KOPT-K1 (cell line): ENCODE data around the gene SMIM1.
"Not testable (repeated sequence)": the region's sequence is repeated elsewhere in the genome, so short reads cannot be mapped to it uniquely, and the experiment has no call there.

ENCODE experiments used
- H3K27ac ChIP-seq: fragments of 200-600 bp; sonication (generic); 2 replicates; pipeline ENCODE4 v1.5.1; 2016; ENCODE audit warnings: antibody characterized with exemption, mild to moderate bottlenecking, low read depth, low read length; ENCODE audit not compliant: poor library complexity, severe bottlenecking
- H3K36me3 ChIP-seq: fragments of 200-600 bp; sonication (generic); 2 replicates; pipeline ENCODE4 v1.5.1; 2017; ENCODE audit warnings: antibody characterized with exemption, mild to moderate bottlenecking, low read length, moderate library complexity; ENCODE audit not compliant: insufficient read depth
- H3K9me3 ChIP-seq: fragments of 200-600 bp; sonication (generic); 2 replicates; pipeline ENCODE4 v1.5.1; 2017; ENCODE audit warnings: antibody characterized with exemption, low read length, mild to moderate bottlenecking; ENCODE audit not compliant: insufficient read depth, poor library complexity, severe bottlenecking

Gene SMIM1

DNA sequence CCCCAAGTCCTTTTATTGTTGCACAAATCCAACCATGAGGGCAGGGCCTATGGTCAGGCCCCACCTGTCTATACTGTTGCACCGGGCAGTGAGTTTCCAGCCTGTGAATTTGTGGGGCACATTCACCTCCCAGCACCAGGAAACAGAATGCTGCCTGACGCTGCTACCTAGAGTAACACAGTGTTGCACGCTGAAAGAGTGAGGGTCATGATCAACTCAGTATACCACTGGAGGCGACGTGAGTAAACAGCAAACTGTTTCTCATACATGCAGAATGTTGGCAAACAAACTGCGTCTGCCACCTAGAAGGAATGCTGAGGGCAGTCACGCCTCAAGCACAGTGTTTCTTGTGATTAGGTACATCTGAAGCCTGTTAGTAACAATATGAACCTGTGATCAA, 37.1 kb downstream of the SMIM1 start:
- Histone ChIP-seq H3K9me3 (no peaks in the 10 kb centered on the region), H3K36me3 (peaks cover 7% of the 10 kb centered on the region; the same call in 1 of the 2 replicates), H3K27ac (no peak overlapping the region)

DNA sequence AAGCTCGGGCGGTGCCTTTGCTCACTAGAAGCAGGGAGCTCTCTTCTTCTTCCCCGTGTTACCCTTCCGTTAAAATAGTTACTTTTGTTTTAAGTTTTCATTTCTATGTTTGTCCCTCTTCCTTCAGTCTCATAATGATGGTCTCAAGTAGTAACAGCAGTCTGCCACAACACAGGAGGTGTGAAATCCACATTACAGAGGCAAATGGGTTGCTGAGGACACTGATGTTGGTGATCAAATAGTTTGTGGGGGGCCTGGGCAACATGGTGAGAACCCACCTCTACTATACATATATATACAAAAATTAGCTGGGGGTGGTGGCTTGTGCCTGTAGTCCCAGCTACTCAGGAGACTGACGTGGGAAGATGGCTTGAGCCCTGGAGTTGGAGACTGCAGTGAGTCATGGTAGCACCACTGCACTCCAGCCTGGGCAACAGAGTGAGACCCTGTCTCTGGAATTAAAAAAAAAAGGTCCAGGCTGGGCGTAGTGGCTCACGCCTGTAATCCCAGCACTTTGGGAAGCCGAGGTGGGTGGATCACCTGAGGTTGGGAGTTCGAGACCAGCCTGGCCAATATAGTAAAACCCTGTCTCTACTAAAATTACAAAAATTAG, 37.7 kb downstream of the SMIM1 start:
- H3K36me3 ChIP-seq = peaks cover 13% of the 10 kb centered on the region; the same call in 1 of the 2 replicates
- not testable (repeated sequence) for H3K9me3 ChIP-seq, H3K27ac ChIP-seq

DNA sequence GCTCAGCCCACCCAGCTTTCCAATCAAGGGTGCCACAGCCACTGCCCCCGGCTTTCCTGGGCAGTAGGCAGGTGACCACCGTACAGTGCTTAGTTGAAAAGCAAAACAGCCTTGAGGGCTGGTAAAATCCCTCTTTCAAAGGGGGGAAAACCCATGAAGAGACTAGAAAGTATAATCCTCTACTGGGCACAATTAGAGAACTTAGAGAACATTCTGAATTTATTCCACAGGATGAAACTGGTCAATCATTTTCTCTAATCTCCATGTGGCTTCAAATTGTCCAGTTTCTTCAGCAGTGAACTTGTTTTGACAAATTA, 39.0 kb downstream of the SMIM1 start:
- H3K27ac ChIP-seq = no peak overlapping the region

DNA sequence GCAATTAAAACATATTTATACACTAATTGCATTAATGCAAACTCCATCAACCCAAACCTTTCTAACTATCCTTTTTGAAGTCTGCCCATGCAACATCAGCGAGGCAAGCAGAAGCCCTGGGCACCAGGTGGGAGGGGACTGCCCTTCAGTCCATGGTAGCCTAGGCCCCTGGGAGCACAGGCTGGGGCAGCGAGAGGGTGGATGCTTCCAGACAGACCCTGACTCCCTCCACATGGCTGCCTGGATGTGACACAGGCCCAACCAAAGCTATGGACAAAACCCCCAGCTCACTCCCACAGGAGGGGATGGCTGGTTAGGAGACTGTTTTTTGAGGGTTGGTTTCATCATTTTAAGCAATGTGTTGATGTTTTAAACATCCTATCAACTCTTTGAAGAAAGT, 41.5 kb downstream of the SMIM1 start:
- H3K27ac ChIP-seq = no peak overlapping the region
- H3K9me3 ChIP-seq = no peaks in the 10 kb centered on the region
- H3K36me3 ChIP-seq = peaks cover 29% of the 10 kb centered on the region; the same call in 1 of the 2 replicates

More for the DNA sequence above, 39.0 kb downstream of the SMIM1 start:
- Histone ChIP-seq H3K9me3 (no peaks in the 10 kb centered on the region), H3K36me3 (peaks cover 25% of the 10 kb centered on the region; the same call in 1 of the 2 replicates)

DNA sequence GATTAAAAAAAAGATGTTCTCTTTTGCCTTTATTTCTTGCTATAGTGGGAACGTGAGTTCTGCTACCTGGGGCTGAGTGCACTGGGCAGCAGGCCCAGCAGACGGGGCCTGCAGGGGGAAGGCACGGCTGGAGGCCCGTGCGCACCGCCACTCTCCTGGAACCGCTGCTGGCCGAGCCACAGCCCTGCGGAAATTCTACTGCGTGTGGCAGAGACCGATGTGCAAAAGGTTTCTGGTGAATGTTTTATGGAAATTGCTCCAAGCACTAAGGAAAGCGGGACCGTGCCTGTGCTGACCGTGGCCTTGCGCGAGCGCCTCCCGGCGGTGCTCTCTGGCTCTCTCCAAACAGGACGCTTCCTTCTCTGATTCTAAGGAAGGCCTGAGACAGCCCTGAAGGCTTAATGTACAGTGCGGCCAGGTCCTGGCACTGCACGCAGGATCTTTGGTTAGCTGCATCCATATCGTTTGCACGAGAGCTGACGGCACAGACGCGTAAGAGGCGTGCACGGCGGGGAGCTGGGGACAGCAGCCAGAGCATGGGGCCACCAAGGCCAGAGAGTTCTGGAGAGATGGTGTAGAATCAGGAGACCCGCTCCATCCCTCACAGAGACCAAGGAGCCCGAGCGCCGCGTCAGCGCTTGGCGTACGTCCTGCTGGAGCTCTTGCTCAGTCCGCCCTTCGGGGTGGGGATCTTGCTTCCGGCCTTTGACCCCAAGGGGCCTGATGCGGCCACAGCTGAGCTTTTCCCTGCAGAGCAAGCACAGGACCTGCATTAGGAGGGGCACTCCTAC, 42.4 kb downstream of the SMIM1 start:
- Histone ChIP-seq H3K9me3 (no peaks in the 10 kb centered on the region), H3K36me3 (peaks cover 38% of the 10 kb centered on the region; the same call in 1 of the 2 replicates), H3K27ac (no peak overlapping the region)

DNA sequence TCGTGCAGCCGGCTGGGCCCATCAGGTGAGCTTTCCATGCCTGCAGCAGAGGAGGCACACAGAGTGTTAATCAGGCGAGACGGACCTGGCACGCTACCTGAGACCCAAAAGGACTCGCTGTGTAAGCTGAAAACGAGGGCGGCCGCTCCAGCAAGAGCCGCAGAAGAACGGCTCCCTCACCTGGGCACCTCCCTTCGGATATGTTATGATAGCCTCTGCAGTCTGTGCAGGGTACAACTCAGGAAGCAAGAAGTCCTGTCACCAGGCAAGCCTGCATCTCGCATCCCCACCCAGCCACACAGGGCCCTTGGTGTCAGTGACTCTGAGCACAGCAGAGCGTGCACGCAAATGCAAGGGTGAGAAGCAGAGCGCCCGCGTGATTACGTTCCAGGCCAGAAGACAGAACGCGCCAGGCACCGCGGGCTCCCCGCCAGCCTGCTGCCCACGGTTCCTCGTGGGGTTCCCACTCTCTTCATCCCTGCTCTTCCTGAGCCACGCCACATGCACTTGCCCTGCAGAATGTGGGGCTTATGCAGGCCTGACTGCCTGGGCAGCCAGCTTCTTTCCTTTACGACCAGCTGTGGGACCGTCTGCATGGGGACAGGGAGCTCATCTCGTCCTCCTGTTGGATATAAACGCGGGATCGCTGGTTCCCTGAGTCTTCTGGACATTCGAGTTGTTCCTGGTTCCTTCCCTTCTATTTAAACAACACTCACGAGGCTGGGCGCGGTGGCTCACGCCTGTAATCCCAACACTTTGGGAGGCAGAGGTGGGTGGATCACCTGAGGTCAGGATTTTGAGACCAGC, 44.0 kb downstream of the SMIM1 start:
- H3K36me3 ChIP-seq = peaks cover 53% of the 10 kb centered on the region; the same call in 1 of the 2 replicates
- H3K27ac ChIP-seq = no peak overlapping the region
- no peaks in the 10 kb centered on the region for H3K9me3 ChIP-seq

DNA sequence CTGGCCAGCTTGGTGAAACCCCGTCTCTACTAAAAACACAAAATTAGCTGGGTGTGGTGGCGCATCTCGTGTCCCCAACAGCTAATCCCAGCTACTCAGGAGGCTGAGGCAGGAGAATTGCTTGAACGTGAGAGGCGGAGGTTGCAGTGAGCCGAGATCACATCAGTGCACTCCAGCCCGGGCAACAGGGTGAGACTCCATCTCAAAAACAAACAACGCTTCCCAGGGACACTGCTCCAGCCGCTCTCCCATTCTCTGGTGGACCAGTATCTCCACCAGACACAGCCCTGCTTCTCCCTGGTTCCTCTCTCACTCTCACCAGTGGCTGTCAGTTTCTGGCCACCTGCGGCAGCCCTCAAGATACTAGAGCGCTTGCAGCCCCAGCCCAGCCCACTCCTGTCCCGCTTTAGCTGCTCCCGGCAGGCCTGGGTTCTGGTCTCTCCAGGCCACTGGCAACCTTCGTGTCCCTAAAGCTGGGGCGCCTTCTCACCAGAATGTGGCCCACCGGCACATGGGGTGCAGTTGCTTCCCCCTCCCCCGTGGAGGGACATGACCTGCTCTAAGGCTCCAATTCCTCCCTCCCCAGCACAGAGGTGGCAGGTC, 44.7 kb downstream of the SMIM1 start:
- Histone ChIP-seq H3K9me3 (no peaks in the 10 kb centered on the region), H3K36me3 (peaks cover 60% of the 10 kb centered on the region; the same call in 1 of the 2 replicates), H3K27ac (no peak overlapping the region)

DNA sequence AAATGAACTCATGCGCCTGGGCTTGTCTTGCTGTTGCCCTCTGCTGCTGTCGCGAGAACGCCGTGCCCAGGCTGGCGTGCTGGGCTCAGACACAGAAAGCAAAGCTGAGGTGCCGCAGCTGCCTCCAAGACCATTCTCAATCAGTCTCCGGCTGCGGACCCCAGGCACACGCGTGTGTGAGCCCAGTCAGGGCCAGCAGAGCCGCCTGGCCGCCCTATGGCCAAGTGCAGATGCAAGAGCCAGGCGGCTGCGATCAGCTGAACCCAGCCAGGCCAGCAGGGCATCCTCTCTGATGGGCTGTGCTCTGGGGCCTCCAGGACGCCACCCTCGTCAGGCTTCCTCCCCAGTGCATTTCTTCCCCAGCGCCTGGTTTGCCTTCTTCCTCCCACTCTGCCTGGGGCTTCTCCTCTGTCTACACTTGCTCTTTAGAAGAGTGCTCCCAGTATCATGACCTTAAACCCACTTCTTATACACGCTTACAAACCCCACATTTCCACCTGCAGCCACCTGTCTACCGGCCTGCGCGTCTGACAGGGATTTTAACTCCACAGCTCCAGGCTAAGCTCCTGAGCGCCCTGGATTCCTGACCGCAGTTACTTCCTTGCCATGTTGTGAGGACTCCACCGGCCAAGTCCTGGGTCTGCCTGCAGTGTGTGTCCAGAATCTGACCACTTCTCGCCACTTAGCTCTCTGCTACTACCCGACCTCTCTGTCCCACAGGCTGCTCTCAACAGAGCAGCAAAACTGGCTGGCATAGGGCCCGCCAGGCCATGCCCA, 45.5 kb downstream of the SMIM1 start:
- no peak overlapping the region for H3K27ac ChIP-seq
- H3K36me3 ChIP-seq = peaks cover 68% of the 10 kb centered on the region
- no peaks in the 10 kb centered on the region for H3K9me3 ChIP-seq

DNA sequence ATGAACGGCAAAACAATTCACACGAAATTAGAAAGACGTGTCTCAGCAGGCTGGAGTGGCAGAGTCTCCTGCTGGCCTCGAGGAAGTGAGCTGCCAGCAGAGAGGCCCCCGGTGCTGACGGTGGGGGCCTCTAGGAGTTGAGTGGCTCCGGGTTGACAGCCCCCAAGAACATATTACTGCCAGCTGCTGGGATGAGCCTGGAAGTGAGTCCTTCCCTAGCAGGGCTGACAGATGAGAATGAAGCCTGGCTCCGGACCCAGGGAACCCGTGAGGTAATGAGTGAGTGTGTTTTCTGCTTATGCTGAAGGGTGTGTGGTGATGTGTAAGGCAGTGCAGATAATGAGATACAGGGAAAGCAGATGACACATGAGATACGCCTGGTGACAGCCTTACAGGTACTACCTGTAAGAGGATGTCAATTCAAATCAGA, 47.2 kb downstream of the SMIM1 start:
- Histone ChIP-seq H3K27ac (no peak overlapping the region), H3K9me3 (no peaks in the 10 kb centered on the region), H3K36me3 (peaks cover 77% of the 10 kb centered on the region)

DNA sequence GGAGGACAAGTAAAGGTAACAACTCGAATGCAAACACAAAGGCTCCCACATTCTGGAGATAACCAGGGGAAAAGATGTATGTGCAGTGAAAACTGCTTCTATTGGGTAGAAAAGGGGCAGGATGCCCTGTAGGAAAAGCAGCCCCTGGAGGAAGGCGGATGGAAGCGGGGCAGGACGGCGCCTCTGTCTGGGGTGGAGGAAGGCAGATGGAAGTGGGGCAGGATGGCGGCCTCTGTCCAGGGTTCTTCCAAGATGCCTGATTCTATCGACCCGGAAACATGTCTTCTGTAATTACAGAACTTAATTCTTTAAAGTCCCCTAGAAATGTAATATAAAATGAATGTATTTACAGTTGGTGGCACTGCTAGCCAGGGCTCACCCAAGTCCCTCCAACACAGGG, 47.8 kb downstream of the SMIM1 start:
- Histone ChIP-seq H3K36me3 (peaks cover 77% of the 10 kb centered on the region), H3K9me3 (no peaks in the 10 kb centered on the region), H3K27ac (no peak overlapping the region)

DNA sequence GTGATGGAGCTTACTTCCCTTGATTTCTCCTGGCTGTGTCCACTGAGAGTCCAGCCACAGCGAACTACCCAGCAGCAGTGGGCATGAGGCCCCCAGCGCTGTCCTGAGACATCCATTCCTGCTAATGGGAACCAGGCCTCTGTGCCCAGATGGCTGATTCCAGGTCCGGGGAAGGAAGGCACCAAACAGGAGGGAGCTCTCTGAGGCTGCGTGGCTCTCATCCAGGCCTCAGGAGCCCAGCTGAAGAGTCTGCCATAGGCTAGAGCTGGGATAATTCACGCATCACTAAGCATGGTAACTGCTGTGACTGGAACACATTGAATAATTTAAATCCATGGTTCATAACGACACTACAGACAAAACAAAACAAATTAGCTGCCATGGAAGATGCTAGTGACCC, 48.5 kb downstream of the SMIM1 start:
- no peaks in the 10 kb centered on the region for H3K9me3 ChIP-seq
- peaks cover 77% of the 10 kb centered on the region for H3K36me3 ChIP-seq
- no peak overlapping the region for H3K27ac ChIP-seq

DNA sequence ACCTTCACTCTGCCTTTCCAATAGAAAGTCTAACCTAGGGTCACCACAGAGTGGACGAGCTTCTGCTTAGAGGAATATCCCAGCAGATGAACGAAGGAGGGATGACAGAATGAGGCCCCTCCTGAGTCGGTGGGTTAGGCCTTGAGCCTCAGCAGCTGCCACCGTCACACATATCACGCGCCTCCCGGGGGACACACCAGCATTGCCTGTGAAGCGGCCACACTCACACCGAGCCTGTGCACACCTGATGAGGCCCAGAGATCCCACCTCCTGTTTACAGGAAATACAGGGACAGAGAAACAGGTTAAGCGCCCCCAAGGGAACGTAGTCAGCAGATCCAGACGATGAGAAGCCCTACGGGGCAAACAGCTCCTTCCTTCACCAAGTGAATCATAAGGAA, 48.9 kb downstream of the SMIM1 start:
- no peaks in the 10 kb centered on the region for H3K9me3 ChIP-seq
- peaks cover 76% of the 10 kb centered on the region for H3K36me3 ChIP-seq
- no peak overlapping the region for H3K27ac ChIP-seq

DNA sequence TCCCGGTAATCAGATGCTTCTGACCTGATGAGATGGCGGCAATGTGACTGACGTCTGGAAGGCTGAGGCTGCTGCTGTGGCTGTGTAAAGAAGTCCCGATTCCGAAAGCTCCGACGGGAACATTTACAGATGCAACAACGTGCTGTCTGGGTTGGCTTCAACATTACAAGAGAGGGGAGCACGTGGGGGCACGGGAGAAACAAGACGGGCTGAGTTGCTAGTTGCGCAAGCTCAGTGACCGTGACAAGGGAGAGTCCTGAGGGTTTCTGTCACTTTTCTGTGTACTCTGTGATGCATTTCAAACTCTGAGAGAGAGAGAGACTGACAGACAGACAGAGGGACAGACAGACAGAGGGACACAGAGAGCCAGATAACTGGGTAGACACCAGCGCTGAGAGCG, 49.4 kb downstream of the SMIM1 start:
- no peak overlapping the region for H3K27ac ChIP-seq
- H3K9me3 ChIP-seq = no peaks in the 10 kb centered on the region
- peaks cover 80% of the 10 kb centered on the region for H3K36me3 ChIP-seq

DNA sequence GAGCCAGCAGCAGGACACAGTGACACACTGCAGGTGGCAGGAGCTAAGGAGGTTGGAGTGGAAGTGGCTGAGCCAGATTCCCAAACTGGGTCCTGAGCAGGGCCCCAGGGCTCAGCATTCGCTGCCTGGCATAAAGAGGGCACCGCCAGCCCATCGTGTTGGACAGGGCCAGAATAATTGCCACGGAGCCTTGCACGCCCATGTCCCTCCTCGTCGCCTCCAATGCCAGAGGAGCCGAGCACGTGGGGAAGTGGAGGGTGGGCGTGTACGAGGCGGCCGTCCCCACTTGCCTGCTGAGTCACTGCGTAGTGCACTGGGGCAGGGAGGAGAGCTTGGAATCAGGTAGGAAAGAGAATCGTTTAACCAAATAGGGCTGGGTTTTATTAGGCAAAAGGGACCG, 49.9 kb downstream of the SMIM1 start:
- Histone ChIP-seq H3K27ac (no peak overlapping the region), H3K9me3 (no peaks in the 10 kb centered on the region), H3K36me3 (peaks cover 85% of the 10 kb centered on the region)
